ENCODE results near the gene TLK1.

DNA sequence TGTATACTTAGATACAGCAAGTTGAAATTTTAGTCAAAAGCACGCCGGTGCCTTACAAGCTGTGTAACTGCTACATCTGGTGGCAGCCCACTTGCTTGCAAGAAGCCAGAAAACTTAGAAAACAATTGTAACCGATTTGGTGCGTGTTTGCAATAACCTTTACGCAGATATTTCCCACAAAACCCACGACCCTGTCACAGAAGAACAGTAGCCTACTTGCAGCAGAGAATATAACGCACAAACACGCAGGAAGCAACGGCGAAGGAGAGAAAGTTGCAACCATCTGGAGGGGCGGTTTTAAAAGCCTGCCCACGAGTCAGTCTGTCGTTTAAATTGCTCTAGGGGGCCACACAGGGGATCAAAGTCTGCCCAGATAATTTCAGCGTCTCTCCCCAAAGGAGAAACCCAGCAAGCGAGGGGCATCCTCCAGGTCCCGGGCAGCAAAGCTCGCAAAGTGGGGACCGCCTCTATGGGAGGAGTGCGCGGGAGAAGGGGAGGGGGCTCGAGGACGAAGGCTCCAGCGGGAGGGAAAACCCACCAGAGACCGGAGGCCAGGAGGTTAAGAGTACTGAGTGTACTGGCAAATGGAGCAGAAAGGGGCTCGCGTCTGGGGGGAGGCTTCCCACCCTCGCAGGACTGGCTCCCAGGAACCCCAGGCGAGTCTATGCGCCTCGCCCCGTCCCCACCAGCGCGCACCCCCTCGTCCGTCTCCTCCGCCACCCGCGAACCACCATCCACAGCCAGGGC, 1.1 kb downstream of the TLK1 start:
- TF ChIP-seq, protein P1, sequence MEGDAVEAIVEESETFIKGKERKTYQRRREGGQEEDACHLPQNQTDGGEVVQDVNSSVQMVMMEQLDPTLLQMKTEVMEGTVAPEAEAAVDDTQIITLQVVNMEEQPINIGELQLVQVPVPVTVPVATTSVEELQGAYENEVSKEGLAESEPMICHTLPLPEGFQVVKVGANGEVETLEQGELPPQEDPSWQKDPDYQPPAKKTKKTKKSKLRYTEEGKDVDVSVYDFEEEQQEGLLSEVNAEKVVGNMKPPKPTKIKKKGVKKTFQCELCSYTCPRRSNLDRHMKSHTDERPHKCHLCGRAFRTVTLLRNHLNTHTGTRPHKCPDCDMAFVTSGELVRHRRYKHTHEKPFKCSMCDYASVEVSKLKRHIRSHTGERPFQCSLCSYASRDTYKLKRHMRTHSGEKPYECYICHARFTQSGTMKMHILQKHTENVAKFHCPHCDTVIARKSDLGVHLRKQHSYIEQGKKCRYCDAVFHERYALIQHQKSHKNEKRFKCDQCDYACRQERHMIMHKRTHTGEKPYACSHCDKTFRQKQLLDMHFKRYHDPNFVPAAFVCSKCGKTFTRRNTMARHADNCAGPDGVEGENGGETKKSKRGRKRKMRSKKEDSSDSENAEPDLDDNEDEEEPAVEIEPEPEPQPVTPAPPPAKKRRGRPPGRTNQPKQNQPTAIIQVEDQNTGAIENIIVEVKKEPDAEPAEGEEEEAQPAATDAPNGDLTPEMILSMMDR (IDR thresholded peaks at IDR 0.05), result peak; percentile 41 to 62 (median 48)
- no peak for TF ChIP-seq POLR2A (IDR thresholded peaks at IDR 0.05)

Data from right lobe of liver (tissue), 4 donors.